Fibroblast of the aortic adventitia (primary cell): ENCODE results near the gene ZBTB43. TPM values are rescaled to one million over a fixed set of nuclear protein-coding genes. Genes with fewer than 3 reads are reported as not detected.

ENCODE experiments used
- DNase-seq: peaks from one replicate; pipeline ENCODE4 v3.0.0-alpha.2; 2010; ENCODE audit warnings: low read depth
- H3K4me3 ChIP-seq: 2 replicates; pipeline ENCODE4 v1.5.1; 2011; ENCODE audit warnings: low read depth, mild to moderate bottlenecking, control low read depth, low read length, moderate library complexity
- total RNA-seq: library from RNA; depleted of rRNA; stranded (reverse); fragments of >200 nt; gene quantifications from 2 replicates; pipeline ENCODE4 v1.2.3, GENCODE V29; 2012; ENCODE audit warnings: low replicate concordance
- TF ChIP-seq, protein P1 (sequence below): IDR thresholded peaks from 2 replicates; pipeline ENCODE4 v1.5.1; 2011; ENCODE audit warnings: mild to moderate bottlenecking, low read length, control low read depth, inconsistent platforms; ENCODE audit not compliant: insufficient read depth

The ZBTB43 gene
- total RNA-seq, 1 donor = 11.1 TPM

DNA sequence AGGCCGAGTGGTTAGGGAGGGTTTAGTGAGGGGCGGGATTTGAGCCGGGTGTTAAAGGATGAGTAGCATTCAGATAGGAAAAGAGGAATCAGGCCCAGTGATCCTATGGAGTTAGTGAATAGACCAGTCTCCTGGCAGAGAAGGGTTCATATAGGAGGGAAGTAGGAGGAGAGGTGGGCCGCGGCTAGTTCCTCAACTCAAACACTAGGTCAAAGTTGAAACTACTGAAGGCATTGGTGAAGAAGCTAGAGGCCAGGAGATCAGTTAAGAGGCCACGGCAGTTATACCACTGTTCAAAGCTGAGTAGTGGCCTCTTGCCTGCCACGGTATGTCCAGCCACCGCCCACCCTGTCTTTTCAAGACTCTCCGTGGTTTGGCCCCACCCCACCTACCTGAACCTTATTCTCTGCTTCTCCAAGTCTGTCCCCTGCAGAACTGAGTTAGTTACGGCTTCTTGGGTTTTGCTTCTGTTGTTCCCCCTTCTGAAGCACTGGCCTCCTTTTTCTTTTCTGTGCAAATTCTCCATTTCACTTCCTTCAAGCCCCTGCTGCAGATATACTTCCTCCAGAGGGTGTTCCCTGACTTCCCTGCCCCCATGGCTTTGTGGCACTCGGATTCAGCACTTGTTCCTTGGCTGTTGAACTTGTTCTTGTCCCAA lies 57.4 kb downstream of the ZBTB43 start:
- no peak for DNase-seq
- TF ChIP-seq, protein P1, sequence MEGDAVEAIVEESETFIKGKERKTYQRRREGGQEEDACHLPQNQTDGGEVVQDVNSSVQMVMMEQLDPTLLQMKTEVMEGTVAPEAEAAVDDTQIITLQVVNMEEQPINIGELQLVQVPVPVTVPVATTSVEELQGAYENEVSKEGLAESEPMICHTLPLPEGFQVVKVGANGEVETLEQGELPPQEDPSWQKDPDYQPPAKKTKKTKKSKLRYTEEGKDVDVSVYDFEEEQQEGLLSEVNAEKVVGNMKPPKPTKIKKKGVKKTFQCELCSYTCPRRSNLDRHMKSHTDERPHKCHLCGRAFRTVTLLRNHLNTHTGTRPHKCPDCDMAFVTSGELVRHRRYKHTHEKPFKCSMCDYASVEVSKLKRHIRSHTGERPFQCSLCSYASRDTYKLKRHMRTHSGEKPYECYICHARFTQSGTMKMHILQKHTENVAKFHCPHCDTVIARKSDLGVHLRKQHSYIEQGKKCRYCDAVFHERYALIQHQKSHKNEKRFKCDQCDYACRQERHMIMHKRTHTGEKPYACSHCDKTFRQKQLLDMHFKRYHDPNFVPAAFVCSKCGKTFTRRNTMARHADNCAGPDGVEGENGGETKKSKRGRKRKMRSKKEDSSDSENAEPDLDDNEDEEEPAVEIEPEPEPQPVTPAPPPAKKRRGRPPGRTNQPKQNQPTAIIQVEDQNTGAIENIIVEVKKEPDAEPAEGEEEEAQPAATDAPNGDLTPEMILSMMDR = no peak
- H3K4me3 ChIP-seq = peak overlapping the region; percentile 90

DNA sequence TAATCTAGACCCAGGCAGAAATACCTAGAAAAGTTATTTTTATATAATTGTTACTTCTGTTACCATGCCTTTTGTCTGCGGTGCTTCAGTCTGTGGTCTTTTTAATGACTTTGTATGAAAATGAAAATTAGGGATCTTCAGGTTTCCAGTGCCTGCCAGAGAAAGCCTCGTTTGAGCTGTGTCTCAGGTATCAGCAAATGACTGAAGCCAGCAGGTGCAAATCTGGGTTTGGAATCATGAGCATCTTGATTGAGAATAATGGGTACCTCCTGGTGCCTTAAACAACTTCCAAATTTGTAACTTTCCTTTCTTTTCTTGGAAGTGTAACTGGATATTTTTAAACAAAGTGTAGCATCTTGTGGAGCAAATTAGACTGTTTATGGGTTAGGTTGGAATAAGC lies 59.9 kb downstream of the ZBTB43 start:
- no peak overlapping the region for H3K4me3 ChIP-seq
- TF ChIP-seq, protein P1 = no peak
- DNase-seq = no peak

- H3K4me3 ChIP-seq = no peak overlapping the region
- no peak for DNase-seq
- TF ChIP-seq, protein P1 = no peak
These were observed 64.5 kb downstream of the ZBTB43 start for GRCh38 chr9:126869368-126869767.

DNA sequence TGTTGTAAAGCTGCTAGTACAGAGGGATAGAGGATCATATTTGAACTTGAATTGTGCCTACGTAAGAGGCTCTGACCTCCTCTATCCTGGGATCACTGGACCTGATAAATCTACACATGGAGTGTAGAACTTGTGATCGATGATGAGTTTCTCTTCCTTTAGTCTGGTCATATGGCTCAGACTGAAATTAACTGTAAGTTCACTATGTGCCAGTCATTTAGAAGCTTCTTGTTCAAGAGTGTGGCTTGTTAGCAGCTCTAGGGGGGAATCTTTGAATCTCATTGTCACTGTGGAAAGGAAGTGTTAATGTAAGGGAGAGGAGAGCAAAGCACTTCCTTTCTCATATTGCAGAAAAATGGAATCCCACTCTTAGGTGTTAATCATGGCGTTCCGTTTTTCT lies 67.7 kb downstream of the ZBTB43 start:
- TF ChIP-seq, protein P1 = no peak
- DNase-seq = no peak

DNA sequence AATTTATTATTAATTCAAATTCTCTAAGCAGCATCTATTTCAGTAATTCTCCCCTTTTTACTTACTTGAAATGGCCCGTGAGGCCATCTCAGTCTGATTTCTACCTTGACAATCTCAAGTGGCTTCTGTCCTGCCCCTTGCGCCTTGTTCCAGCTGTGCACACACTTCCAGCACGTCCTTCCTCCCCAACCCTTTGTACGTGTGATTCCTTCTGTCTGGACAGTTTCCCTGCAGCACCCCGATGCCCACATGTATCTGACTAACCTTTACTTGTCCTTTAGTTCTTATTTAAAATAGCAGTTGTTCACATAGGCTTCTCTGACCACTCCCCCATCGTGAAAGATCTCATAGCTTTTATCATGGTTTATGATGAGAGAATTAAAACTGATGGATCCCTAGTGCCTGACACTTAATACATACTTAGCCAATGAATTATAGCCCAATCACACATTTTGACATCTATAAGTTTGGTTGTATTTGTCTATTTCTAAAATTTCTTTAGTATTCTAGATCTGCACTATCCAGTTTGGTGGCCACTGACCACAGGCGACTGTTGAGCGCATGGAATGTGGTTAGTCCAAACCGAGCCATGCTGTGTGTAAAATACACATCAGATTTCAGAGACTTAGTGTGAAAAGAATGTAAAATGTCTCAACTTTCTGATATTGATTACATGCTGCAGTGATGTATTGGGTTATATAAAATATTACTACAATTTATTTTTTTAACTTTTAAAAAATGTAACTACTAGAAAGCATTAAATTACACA lies 69.9 kb downstream of the ZBTB43 start:
- H3K4me3 ChIP-seq = no peak overlapping the region
- TF ChIP-seq, protein P1 = no peak
- no peak for DNase-seq

More for the DNA sequence above, 67.7 kb downstream of the ZBTB43 start:
- H3K4me3 ChIP-seq = no peak overlapping the region

- H3K4me3 ChIP-seq = no peak overlapping the region
- no peak for DNase-seq
- TF ChIP-seq, protein P1 = no peak
These were observed 71.1 kb downstream of the ZBTB43 start for GRCh38 chr9:126875756-126876510.
